HepG2 (cell line): Measurements from ENCODE around the gene SPATA13. TPM values are rescaled to one million over a fixed set of nuclear protein-coding genes. Genes with fewer than 3 reads are reported as not detected.

Source experiments
- ARHGAP35 ChIP-seq: sonication (generic); formaldehyde crosslinking; IDR thresholded peaks from 2 replicates; pipeline ENCODE4 v1.9.0; 2022; ENCODE audit warnings: mild to moderate bottlenecking, inconsistent platforms, moderate library complexity, missing genetic modification reagents, borderline replicate concordance
- ARNT2 ChIP-seq: sonication (generic); formaldehyde crosslinking; IDR thresholded peaks from 2 replicates; pipeline ENCODE4 v1.8.0; 2022; ENCODE audit warnings: mild to moderate bottlenecking, low read depth, missing genetic modification reagents, moderate library complexity
- CBX2 ChIP-seq, 2 experiments: fragments of 200-600 bp in 1 of 2; sonication (generic); formaldehyde crosslinking in 1 of 2; IDR thresholded peaks; 2 replicates each; pipeline versions ENCODE4 v1.7.0 to v1.8.1; 2018 to 2022; ENCODE audit warnings: low read depth in 2 of 2, low read length in 1 of 2, mild to moderate bottlenecking in 1 of 2, missing genetic modification reagents in 1 of 2
- CC2D1A ChIP-seq: sonication (generic); formaldehyde crosslinking; IDR thresholded peaks from 2 replicates; pipeline ENCODE4 v1.8.1; 2023; ENCODE audit warnings: mild to moderate bottlenecking, missing genetic modification reagents
- FOSL2 ChIP-seq: sonication (generic); formaldehyde crosslinking; IDR thresholded peaks from 2 replicates; pipeline ENCODE4 v1.4.0; 2020; ENCODE audit warnings: missing genetic modification reagents
- FOXA1 ChIP-seq, 2 experiments: fragments of 450-650 bp in 1 of 2; sonication (generic) in 1 of 2; formaldehyde crosslinking in 1 of 2; IDR thresholded peaks; 2 replicates each; pipeline versions ENCODE4 v1.4.0 to v1.6.1; 2016 to 2020; ENCODE audit warnings: missing genetic modification reagents in 1 of 2
- FOXA3 ChIP-seq: IDR thresholded peaks from 2 replicates; pipeline ENCODE4 v1.6.1; 2016; ENCODE audit warnings: missing genetic modification reagents, missing compliant biosample characterization
- FOXK1 ChIP-seq: sonication (generic); formaldehyde crosslinking; IDR thresholded peaks from 2 replicates; pipeline ENCODE4 v1.4.0; 2020; ENCODE audit warnings: low read depth, missing genetic modification reagents, borderline replicate concordance
- HMGA1 ChIP-seq: sonication (generic); formaldehyde crosslinking; conservative IDR thresholded peaks from 2 replicates; pipeline ENCODE4 v1.4.0; 2020; ENCODE audit warnings: missing genetic modification reagents
- JUNB ChIP-seq: sonication (generic); formaldehyde crosslinking; IDR thresholded peaks from 2 replicates; pipeline ENCODE4 v1.8.0; 2022; ENCODE audit warnings: missing genetic modification reagents, mild to moderate bottlenecking, borderline replicate concordance
- KLF11 ChIP-seq: IDR thresholded peaks from 2 replicates; pipeline ENCODE4 v1.6.1; 2016; ENCODE audit warnings: missing compliant biosample characterization
- MAF1 ChIP-seq: sonication (generic); formaldehyde crosslinking; IDR thresholded peaks from 2 replicates; pipeline ENCODE4 v1.5.0; 2020; ENCODE audit warnings: missing genetic modification reagents, borderline replicate concordance
- NCOA1 ChIP-seq: sonication (generic); formaldehyde crosslinking; IDR thresholded peaks from 2 replicates; pipeline ENCODE4 v1.9.0; 2021; ENCODE audit warnings: missing genetic modification reagents
- NFE2L2 ChIP-seq: fragments of 150-350 bp; IDR thresholded peaks from 2 replicates; pipeline ENCODE4 v1.6.1; 2014; ENCODE audit warnings: low read length
- RBAK ChIP-seq: sonication (generic); formaldehyde crosslinking; IDR thresholded peaks from 2 replicates; pipeline ENCODE4 v1.5.1; 2020; ENCODE audit warnings: mild to moderate bottlenecking, missing genetic modification reagents
- SNRNP70 ChIP-seq: fragments of 200-400 bp; formaldehyde crosslinking; IDR thresholded peaks from 2 replicates; pipeline ENCODE4 v1.6.1; 2017; ENCODE audit warnings: mild to moderate bottlenecking, low read depth, low read length, moderate library complexity
- SRF ChIP-seq: IDR thresholded peaks from 2 replicates; pipeline ENCODE4 v1.6.1; 2011; ENCODE audit warnings: mild to moderate bottlenecking, low read depth, low read length, moderate library complexity
- ZKSCAN5 ChIP-seq: sonication (generic); formaldehyde crosslinking; IDR thresholded peaks from 2 replicates; pipeline ENCODE4 v1.5.1; 2020; ENCODE audit warnings: mild to moderate bottlenecking, missing genetic modification reagents
- ZNF10 ChIP-seq: sonication (generic); formaldehyde crosslinking; IDR thresholded peaks from 2 replicates; pipeline ENCODE4 v1.4.0; 2020; ENCODE audit warnings: mild to moderate bottlenecking, low read depth, missing genetic modification reagents, borderline replicate concordance
- ZNF335 ChIP-seq: sonication (generic); formaldehyde crosslinking; IDR thresholded peaks from 2 replicates; pipeline ENCODE4 v1.4.0; 2020; ENCODE audit warnings: missing genetic modification reagents
- ZNF614 ChIP-seq: IDR thresholded peaks from 2 replicates; pipeline ENCODE4 v1.6.1; 2018; ENCODE audit warnings: missing biosample characterization, missing genetic modification reagents, inconsistent platforms, borderline replicate concordance
- ZNF660 ChIP-seq: sonication (generic); formaldehyde crosslinking; IDR thresholded peaks from 2 replicates; pipeline ENCODE4 v1.5.1; 2020; ENCODE audit warnings: mild to moderate bottlenecking, low read depth, missing genetic modification reagents, borderline replicate concordance
- ZNF678 ChIP-seq: sonication (generic); formaldehyde crosslinking; IDR thresholded peaks from 2 replicates; pipeline ENCODE4 v1.4.0; 2020; ENCODE audit warnings: mild to moderate bottlenecking, missing genetic modification reagents
- ZNF772 ChIP-seq: sonication (generic); formaldehyde crosslinking; IDR thresholded peaks from 2 replicates; pipeline ENCODE4 v1.5.0; 2020; ENCODE audit warnings: mild to moderate bottlenecking, missing genetic modification reagents
- polyA plus RNA-seq, 8 experiments: library from polyadenylated mRNA; depleted of rRNA in 3 of 8; stranded (reverse) in 7 of 8; unstranded in 1 of 8; fragments of >200 nt; fragmentation: Illumina TruSeq in 4 of 8; extraction: Trizol in 4 of 8; gene quantifications; 2 replicates each; pipeline versions ENCODE4 v1.2.1 to v1.2.3, GENCODE V29; 2011 to 2016; ENCODE audit warnings: low read depth in 4 of 8, missing spikeins in 1 of 8, mixed read lengths in 1 of 8; ENCODE audit not compliant: insufficient read depth in 1 of 8
- total RNA-seq, 5 experiments: library from RNA; depleted of rRNA; stranded (reverse); fragments of >200 nt; fragmentation: Illumina TruSeq; extraction: Trizol; gene quantifications; 2 replicates each; pipeline ENCODE4 v1.2.3, GENCODE V29; 2016; ENCODE audit warnings: low read depth in 1 of 5
- TF ChIP-seq, protein P1 (sequence below): sonication (generic); formaldehyde crosslinking; IDR thresholded peaks from 2 replicates; pipeline ENCODE4 v1.4.0; 2020; ENCODE audit warnings: missing genetic modification reagents
- TF ChIP-seq, protein P2 (sequence below): sonication (generic); formaldehyde crosslinking; IDR thresholded peaks from 2 replicates; pipeline ENCODE4 v1.8.0; 2022; ENCODE audit warnings: low read depth, missing genetic modification reagents
- TF ChIP-seq, protein P3 (sequence below): sonication (generic); formaldehyde crosslinking; conservative IDR thresholded peaks from 2 replicates; pipeline ENCODE4 v1.4.0; 2020; ENCODE audit warnings: missing genetic modification reagents

SPATA13 gene
- total and polyA plus RNA-seq, 2 of the 13 experiments (the other 11 are each of a cell fraction or from before 2014, with no cell fraction given) = 11.3 to 14.2 TPM

DNA sequence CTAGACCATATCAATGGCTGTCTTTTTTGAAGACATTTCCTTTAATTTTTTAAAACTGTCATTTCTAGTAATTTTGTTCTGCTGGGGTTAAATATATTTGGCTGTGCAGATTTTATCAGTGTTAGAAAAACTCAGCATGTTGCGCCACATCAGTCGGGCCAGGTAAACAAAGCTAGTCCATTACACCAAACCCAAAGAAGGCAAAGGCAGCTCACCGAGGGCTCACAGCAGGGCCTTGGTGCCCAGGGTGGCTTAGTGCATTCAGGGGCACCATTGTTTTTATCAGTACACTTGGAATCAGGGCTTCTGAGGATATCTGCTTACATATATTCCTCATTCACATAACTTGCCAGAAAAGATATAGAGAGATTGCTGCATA lies 22.2 kb downstream of the SPATA13 start (continued):
- TF ChIP-seq, protein P1, sequence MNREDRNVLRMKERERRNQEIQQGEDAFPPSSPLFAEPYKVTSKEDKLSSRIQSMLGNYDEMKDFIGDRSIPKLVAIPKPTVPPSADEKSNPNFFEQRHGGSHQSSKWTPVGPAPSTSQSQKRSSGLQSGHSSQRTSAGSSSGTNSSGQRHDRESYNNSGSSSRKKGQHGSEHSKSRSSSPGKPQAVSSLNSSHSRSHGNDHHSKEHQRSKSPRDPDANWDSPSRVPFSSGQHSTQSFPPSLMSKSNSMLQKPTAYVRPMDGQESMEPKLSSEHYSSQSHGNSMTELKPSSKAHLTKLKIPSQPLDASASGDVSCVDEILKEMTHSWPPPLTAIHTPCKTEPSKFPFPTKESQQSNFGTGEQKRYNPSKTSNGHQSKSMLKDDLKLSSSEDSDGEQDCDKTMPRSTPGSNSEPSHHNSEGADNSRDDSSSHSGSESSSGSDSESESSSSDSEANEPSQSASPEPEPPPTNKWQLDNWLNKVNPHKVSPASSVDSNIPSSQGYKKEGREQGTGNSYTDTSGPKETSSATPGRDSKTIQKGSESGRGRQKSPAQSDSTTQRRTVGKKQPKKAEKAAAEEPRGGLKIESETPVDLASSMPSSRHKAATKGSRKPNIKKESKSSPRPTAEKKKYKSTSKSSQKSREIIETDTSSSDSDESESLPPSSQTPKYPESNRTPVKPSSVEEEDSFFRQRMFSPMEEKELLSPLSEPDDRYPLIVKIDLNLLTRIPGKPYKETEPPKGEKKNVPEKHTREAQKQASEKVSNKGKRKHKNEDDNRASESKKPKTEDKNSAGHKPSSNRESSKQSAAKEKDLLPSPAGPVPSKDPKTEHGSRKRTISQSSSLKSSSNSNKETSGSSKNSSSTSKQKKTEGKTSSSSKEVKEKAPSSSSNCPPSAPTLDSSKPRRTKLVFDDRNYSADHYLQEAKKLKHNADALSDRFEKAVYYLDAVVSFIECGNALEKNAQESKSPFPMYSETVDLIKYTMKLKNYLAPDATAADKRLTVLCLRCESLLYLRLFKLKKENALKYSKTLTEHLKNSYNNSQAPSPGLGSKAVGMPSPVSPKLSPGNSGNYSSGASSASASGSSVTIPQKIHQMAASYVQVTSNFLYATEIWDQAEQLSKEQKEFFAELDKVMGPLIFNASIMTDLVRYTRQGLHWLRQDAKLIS (CRISPR knock-in tag) = no peak
- TF ChIP-seq ARNT2 (CRISPR knock-in tag) (no peak), SRF (peak; percentile 60; the same call in 1 of the 2 replicates), FOXA1 (IDR thresholded peaks at IDR 0.05) (no peak), FOXA1 (CRISPR knock-in tag; IDR thresholded peaks at IDR 0.05) (peak; percentile 72), HMGA1 (CRISPR knock-in tag) (no peak), CC2D1A (no peak), ZNF335 (CRISPR knock-in tag) (no peak), ZNF614 (CRISPR knock-in tag) (0 out of 2 replicates have a peak, but pooled peaks have one; percentile 23), ZNF678 (CRISPR knock-in tag) (no peak), CBX2 (IDR thresholded peaks at IDR 0.05; ENCODE audit: low read depth, low read length) (no peak), CBX2 (CRISPR knock-in tag; IDR thresholded peaks at IDR 0.05; ENCODE audit: low read depth) (no peak), NCOA1 (CRISPR knock-in tag) (no peak), ARHGAP35 (CRISPR knock-in tag) (no peak), ZNF772 (no peak), ZKSCAN5 (CRISPR knock-in tag) (no peak), FOXK1 (CRISPR knock-in tag) (peak; percentile 58; the same call in 1 of the 2 replicates), ZNF10 (CRISPR knock-in tag) (no peak), NFE2L2 (no peak), ZNF660 (CRISPR knock-in tag) (no peak), FOXA3 (CRISPR knock-in tag) (peak; percentile 78), MAF1 (no peak), KLF11 (CRISPR knock-in tag) (no peak), SNRNP70 (no peak), RBAK (CRISPR knock-in tag) (no peak), FOSL2 (CRISPR knock-in tag) (0 out of 2 replicates have a peak, but pooled peaks have one; percentile 21), JUNB (no peak)
- TF ChIP-seq, protein P2, sequence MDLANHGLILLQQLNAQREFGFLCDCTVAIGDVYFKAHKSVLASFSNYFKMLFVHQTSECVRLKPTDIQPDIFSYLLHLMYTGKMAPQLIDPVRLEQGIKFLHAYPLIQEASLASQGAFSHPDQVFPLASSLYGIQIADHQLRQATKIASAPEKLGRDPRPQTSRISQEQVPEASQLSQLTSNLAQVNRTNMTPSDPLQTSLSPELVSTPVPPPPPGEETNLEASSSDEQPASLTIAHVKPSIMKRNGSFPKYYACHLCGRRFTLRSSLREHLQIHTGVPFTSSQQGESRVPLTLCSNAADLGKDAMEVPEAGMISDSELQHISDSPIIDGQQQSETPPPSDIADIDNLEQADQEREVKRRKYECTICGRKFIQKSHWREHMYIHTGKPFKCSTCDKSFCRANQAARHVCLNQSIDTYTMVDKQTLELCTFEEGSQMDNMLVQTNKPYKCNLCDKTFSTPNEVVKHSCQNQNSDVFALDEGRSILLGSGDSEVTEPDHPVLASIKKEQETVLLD (CRISPR knock-in tag) = no peak
- TF ChIP-seq, protein P3, sequence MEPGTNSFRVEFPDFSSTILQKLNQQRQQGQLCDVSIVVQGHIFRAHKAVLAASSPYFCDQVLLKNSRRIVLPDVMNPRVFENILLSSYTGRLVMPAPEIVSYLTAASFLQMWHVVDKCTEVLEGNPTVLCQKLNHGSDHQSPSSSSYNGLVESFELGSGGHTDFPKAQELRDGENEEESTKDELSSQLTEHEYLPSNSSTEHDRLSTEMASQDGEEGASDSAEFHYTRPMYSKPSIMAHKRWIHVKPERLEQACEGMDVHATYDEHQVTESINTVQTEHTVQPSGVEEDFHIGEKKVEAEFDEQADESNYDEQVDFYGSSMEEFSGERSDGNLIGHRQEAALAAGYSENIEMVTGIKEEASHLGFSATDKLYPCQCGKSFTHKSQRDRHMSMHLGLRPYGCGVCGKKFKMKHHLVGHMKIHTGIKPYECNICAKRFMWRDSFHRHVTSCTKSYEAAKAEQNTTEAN (CRISPR knock-in tag) = no peak
